ENCODE data around the gene STKLD1. TPM values are rescaled to one million over a fixed set of nuclear protein-coding genes. Genes with fewer than 3 reads are reported as not detected.

STKLD1 gene
- total RNA-seq, 2 experiments from 2014 or later: 0.59 to 1.0 TPM

DNA sequence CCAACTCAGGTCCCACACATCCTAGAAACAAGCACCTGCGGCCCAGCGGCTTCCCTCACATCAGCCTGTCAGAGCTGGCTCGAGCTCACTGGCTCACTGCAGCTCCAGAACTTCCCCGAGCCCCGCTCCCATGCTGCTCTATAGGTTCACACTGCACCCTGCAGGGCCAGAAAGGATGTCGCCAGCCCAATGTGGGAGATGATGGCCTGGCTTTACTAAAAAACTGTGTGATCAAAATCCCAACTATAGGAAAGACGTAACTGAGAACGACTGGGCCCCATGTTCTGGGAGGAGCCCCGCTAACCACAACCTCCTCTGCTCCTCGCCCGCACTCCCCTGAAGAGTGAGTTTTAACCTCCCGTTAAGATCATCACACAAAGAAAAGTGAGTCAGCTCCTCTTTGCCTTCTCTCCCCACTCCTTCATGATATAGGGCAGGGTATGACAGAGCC is 4.9 kb upstream of the STKLD1 start:
- Mint-ChIP-seq H3K27me3 (no peaks in the 10 kb centered on the region), H3K27ac (peak overlapping the region; percentile 94), H3K4me3 (peak overlapping the region; percentile 72), H3K36me3 (ENCODE audit: low read depth) (peaks cover 53% of the 10 kb centered on the region), H3K9me3 (no peaks in the 10 kb centered on the region), H3K4me1 (ENCODE audit: low read depth) (peaks cover 64% of the 10 kb centered on the region)
- no peaks in the 10 kb centered on the region for H3K9me3 ChIP-seq (ENCODE audit: control insufficient read depth in 1 of 2, insufficient read depth in 1 of 2, low read length in 2 of 2)
- ChIA-PET CTCF (interaction anchor here (1.0 to 1.8 kb wide), 8 partner anchors 12 to 341 kb away, joined by 3 to 19 read pairs (median 7); partner anchors contain the start of genes GTF3C5, MED22, RPL7A and SURF1), POLR2A (interaction anchor here (0.6 to 8.7 kb wide), 14 partner anchors 9 to 237 kb away, joined by 3 to 109 read pairs (median 4); partner anchors contain the start of genes MED22, RPL7A, SLC2A6 and SURF1)
- peak; percentile 50 to 87 (median 62) for DNase-seq
- no peaks in the 10 kb centered on the region for H3K27me3 ChIP-seq (ENCODE audit: control insufficient read depth in 1 of 2, insufficient read depth in 2 of 2, low read length in 2 of 2)
- TF ChIP-seq, protein P1, sequence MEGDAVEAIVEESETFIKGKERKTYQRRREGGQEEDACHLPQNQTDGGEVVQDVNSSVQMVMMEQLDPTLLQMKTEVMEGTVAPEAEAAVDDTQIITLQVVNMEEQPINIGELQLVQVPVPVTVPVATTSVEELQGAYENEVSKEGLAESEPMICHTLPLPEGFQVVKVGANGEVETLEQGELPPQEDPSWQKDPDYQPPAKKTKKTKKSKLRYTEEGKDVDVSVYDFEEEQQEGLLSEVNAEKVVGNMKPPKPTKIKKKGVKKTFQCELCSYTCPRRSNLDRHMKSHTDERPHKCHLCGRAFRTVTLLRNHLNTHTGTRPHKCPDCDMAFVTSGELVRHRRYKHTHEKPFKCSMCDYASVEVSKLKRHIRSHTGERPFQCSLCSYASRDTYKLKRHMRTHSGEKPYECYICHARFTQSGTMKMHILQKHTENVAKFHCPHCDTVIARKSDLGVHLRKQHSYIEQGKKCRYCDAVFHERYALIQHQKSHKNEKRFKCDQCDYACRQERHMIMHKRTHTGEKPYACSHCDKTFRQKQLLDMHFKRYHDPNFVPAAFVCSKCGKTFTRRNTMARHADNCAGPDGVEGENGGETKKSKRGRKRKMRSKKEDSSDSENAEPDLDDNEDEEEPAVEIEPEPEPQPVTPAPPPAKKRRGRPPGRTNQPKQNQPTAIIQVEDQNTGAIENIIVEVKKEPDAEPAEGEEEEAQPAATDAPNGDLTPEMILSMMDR (IDR thresholded peaks at IDR 0.05): peak; percentile 36
- H3K4me3 ChIP-seq (ENCODE audit: low read length): peak overlapping the region; percentile 40
- H3K4me1 ChIP-seq (ENCODE audit: insufficient read depth, low read length): peaks cover 91% of the 10 kb centered on the region
- ATAC-seq (ENCODE audit: poor library complexity): peak; percentile 61
- peak overlapping the region; percentile 79 to 88 for H3K27ac ChIP-seq (ENCODE audit: low read depth in 1 of 2, low read length in 2 of 2)
- H3K36me3 ChIP-seq (ENCODE audit: insufficient read depth, low read length): peaks cover 43% of the 10 kb centered on the region
- intact Hi-C loops (cut with DNase I, micrococcal nuclease): loop anchor here (1.0 to 2.0 kb wide), 4 partner anchors 14 to 184 kb away; partner anchors contain the start of genes SURF1 (in 2 of the 2), SURF2 (in 2 of the 2), MED22 (in 1 of the 2) and RPL7A (in 1 of the 2)

DNA sequence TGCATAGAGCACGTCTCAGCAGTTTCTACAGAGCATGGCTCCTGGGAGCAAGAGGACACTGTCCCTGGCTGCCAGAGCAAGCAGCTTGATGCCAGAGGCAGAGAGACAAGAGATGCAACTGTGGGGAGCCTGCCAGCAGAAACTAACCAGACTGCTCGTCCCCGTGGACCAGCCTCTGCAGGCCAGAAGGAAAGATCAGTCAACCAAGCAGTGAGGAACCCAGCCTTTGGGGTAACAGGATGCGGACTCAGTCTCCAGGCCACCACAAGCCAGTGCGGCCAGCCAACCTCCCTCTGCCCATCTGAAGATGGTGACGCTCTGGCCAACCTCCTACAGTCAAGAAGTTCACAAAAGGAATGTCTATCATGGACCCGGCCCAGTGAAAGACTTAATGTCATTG is 4.0 kb upstream of the STKLD1 start:
- Mint-ChIP-seq H3K36me3 (ENCODE audit: low read depth) (peaks cover 46% of the 10 kb centered on the region), H3K9me3 (no peaks in the 10 kb centered on the region), H3K4me1 (ENCODE audit: low read depth) (peaks cover 70% of the 10 kb centered on the region), H3K27me3 (no peaks in the 10 kb centered on the region), H3K4me3 (peak overlapping the region; percentile 72), H3K27ac (peak overlapping the region; percentile 94)
- peak overlapping the region; percentile 40 for H3K4me3 ChIP-seq (ENCODE audit: low read length)
- no peak for ATAC-seq (ENCODE audit: poor library complexity)
- CTCF ChIA-PET: interaction anchor here (1.3 to 1.8 kb wide), 3 partner anchors 21 to 186 kb away, joined by 6 to 11 read pairs (median 9); partner anchors contain the start of genes MED22 and RPL7A
- H3K36me3 ChIP-seq (ENCODE audit: insufficient read depth, low read length): peaks cover 34% of the 10 kb centered on the region
- peak overlapping the region; percentile 79 to 88 for H3K27ac ChIP-seq (ENCODE audit: low read depth in 1 of 2, low read length in 2 of 2)
- H3K27me3 ChIP-seq (ENCODE audit: control insufficient read depth in 1 of 2, insufficient read depth in 2 of 2, low read length in 2 of 2): no peaks in the 10 kb centered on the region
- H3K4me1 ChIP-seq (ENCODE audit: insufficient read depth, low read length): peaks cover 92% of the 10 kb centered on the region
- intact Hi-C loops (cut with DNase I, micrococcal nuclease): no loop called here
- TF ChIP-seq, protein P1 (IDR thresholded peaks at IDR 0.05): no peak
- POLR2A ChIA-PET: interaction anchor here (0.6 to 8.7 kb wide), 6 partner anchors 9 to 32 kb away, joined by 3 to 109 read pairs (median 8); partner anchors contain the start of genes MED22, RPL7A, SURF1 and SURF2
- no peaks in the 10 kb centered on the region for H3K9me3 ChIP-seq (ENCODE audit: control insufficient read depth in 1 of 2, insufficient read depth in 1 of 2, low read length in 2 of 2)
- DNase-seq: no peak

DNA sequence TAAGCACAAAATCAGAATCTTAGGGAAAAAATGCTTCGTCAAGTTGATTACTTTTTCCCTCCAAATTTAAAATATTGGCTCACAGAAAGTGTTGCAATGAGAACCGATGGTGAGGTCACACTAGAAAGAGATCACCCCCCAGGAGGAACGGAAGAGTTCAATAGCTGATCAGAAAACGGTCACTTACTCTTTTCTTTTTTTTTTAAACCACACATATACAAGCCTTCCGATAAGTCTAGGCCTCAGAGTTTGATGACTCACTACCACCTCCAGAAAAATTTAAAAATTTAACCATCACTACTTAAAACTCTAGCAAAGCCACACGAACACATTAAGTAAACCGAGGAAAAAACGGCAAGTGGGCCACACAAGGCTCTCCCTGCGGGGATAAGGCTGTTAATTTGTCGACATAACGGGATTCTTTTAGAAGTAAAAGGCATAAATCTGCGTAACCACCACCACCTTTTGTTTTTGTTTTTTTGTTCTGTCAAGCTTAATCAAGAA is 1.5 kb upstream of the STKLD1 start:
- DNase-seq (peak in 4 of 14 experiments; percentile 44 to 69 (median 58)), ATAC-seq (ENCODE audit: poor library complexity) (peak; percentile 13)
- H3K27ac ChIP-seq (ENCODE audit: low read depth in 1 of 2, low read length in 2 of 2): peak overlapping the region; percentile 81 to 84
- intact Hi-C loops (cut with DNase I, micrococcal nuclease): loop anchor here in 1 of 2 experiments (5.0 kb wide), 2 partner anchors 43 to 88 kb away; partner anchors contain the start of gene REXO4
- Mint-ChIP-seq H3K36me3 (ENCODE audit: low read depth) (peaks cover 31% of the 10 kb centered on the region), H3K4me1 (ENCODE audit: low read depth) (peaks cover 53% of the 10 kb centered on the region), H3K4me3 (peak overlapping the region; percentile 96), H3K27me3 (no peaks in the 10 kb centered on the region), H3K9me3 (no peaks in the 10 kb centered on the region), H3K27ac (peak overlapping the region; percentile 98)
- H3K36me3 ChIP-seq (ENCODE audit: insufficient read depth, low read length): peaks cover 18% of the 10 kb centered on the region
- no peaks in the 10 kb centered on the region for H3K9me3 ChIP-seq (ENCODE audit: control insufficient read depth in 1 of 2, insufficient read depth in 1 of 2, low read length in 2 of 2)
- H3K4me3 ChIP-seq (ENCODE audit: low read length): peak overlapping the region; percentile 73
- no peaks in the 10 kb centered on the region for H3K27me3 ChIP-seq (ENCODE audit: control insufficient read depth in 1 of 2, insufficient read depth in 2 of 2, low read length in 2 of 2)
- TF ChIP-seq, protein P1 (IDR thresholded peaks at IDR 0.05): no peak
- POLR2A ChIA-PET: interaction anchor here (0.7 to 8.7 kb wide), 5 partner anchors 10 to 85 kb away, joined by 3 to 109 read pairs (median 3); partner anchors contain the start of genes CACFD1, MED22, RPL7A and SURF1
- CTCF ChIA-PET: interaction anchor here (0.9 to 1.1 kb wide), 2 partner anchors 18 to 27 kb away, joined by 4 to 5 read pairs; partner anchors contain the start of genes MED22, RPL7A, SURF1 and SURF2
- H3K4me1 ChIP-seq (ENCODE audit: insufficient read depth, low read length): peaks cover 67% of the 10 kb centered on the region
